ENCODE data around the gene REG1B. TPM values are rescaled to one million over a fixed set of nuclear protein-coding genes. Genes with fewer than 3 reads are reported as not detected.
"Not testable (repeated sequence)": the region's sequence is repeated elsewhere in the genome, so short reads cannot be mapped to it uniquely, and the experiment has no call there.

Gene REG1B
- total RNA-seq, 1 experiment from 2014 or later, result not detected

DNA sequence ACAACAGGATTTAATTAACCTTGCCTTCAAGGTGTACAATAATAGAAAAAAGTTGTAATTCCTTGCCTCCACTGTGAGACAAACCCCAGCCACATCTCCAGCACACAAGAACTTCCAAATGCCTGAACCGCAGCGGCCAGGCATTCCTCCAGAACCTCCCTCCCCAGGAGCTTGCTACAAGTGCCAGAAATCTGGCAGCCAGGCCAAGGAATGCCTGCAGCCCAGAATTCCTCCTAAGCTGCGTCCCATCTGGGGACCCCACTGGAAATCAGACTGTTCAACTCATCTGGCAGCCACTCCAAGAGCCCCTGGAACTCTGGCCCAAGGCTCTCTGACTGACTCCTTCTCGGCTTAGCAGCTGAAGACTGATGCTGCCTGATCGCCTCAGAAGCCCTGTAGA lies 34.3 kb downstream of the REG1B start:
- not testable (repeated sequence) for H3K27me3 ChIP-seq (replicated peaks); DNase-seq (ENCODE audit: low read depth in 1 of 2, low spot score in 2 of 2); H3K36me3 ChIP-seq; H3K4me3 ChIP-seq; H3K9me3 ChIP-seq (replicated peaks); H3K4me1 ChIP-seq (replicated peaks); H3K27ac ChIP-seq

DNA sequence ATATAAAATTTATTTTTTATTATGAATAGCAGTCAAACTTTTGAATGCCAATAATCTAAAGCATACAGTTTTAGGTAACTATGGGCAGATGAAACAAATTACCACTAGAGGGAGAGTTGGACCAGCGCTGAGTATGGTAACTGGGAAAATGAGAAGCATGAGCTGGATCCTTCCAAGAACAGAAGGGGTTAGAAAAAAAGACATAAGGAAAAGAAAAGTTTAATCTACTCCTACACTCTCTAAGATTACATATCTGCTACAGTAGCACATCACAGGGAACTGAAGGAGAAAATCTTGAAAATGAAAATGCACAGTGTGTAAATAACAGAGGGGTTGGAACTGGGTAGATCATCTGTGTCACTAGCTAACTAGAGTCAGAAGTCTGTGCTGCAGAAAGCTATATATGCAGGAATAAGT lies 46.8 kb downstream of the REG1B start:
- Histone ChIP-seq H3K27ac (no peak overlapping the region), H3K27me3 (replicated peaks) (no peaks in the 10 kb centered on the region), H3K4me3 (no peak overlapping the region), H3K36me3 (no peaks in the 10 kb centered on the region), H3K9me3 (replicated peaks) (no peaks in the 10 kb centered on the region; the same call in 1 of the 2 replicates), H3K4me1 (replicated peaks) (no peaks in the 10 kb centered on the region)
- DNase-seq (ENCODE audit: low read depth in 1 of 2, low spot score in 2 of 2), result no peak

DNA sequence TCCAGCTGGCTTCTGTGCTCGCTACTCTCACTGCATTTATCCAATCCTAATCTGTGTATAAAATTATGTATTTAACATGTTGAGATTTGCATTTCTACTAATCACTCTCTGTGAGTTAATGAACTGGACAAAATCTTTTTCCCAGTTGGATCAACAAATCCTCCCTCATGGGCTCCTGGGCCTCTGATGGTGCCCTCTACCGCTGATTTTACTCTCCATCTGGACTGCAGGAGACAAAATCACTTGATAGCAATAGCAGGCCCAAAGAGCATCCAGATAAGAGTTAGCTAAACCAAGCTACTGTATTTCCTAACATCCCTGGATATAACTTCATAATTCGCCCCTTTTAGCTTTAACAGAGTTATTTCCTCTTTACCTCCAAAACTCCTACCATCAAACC lies 47.8 kb downstream of the REG1B start:
- no peak overlapping the region for H3K27ac ChIP-seq
- no peaks in the 10 kb centered on the region; the same call in 1 of the 2 replicates for H3K9me3 ChIP-seq (replicated peaks)
- H3K4me1 ChIP-seq (replicated peaks), result no peaks in the 10 kb centered on the region
- H3K4me3 ChIP-seq, result no peak overlapping the region
- no peaks in the 10 kb centered on the region for H3K36me3 ChIP-seq
- no peaks in the 10 kb centered on the region for H3K27me3 ChIP-seq (replicated peaks)
- DNase-seq (ENCODE audit: low read depth in 1 of 2, low spot score in 2 of 2), result no peak

Other genes with a start within 250 kb of the REG1B start
- not detected in 2 replicates for gene REG3G, start 62.3 kb downstream of the REG1B start, total RNA-seq (2014; rRNA removed; shearing (Covaris generic))
- gene REG1A, start 32.5 kb upstream of the REG1B start, total RNA-seq (2014; rRNA removed; shearing (Covaris generic)), result not detected in 2 replicates
- not detected in 2 replicates for gene REG3A, start 71.8 kb upstream of the REG1B start, total RNA-seq (2014; rRNA removed; shearing (Covaris generic))